Kidney epithelial cell (primary cell): ENCODE data around the gene SOAT2. TPM values are rescaled to one million over a fixed set of nuclear protein-coding genes. Genes with fewer than 3 reads are reported as not detected.

Experiments
- DNase-seq: peaks from one replicate; pipeline ENCODE4 v3.0.0-alpha.2; 2010; ENCODE audit warnings: low read depth
- H3K27me3 ChIP-seq: 2 replicates; pipeline ENCODE4 v1.6.0; 2011; ENCODE audit warnings: low read length; ENCODE audit not compliant: control insufficient read depth, insufficient read depth
- H3K36me3 ChIP-seq: 2 replicates; pipeline ENCODE4 v1.5.1; 2011; ENCODE audit warnings: low read length; ENCODE audit not compliant: control insufficient read depth, insufficient read depth
- H3K4me3 ChIP-seq: 2 replicates; pipeline ENCODE4 v1.5.1; 2011; ENCODE audit warnings: low read depth, mild to moderate bottlenecking, control low read depth, low read length
- CTCF ChIP-seq: IDR thresholded peaks from 2 replicates; pipeline ENCODE4 v1.5.1; 2011; ENCODE audit warnings: mild to moderate bottlenecking, moderate library complexity, low read length, control low read depth, inconsistent platforms; ENCODE audit not compliant: insufficient read depth, poor library complexity, severe bottlenecking
- total RNA-seq: library from RNA; depleted of rRNA; stranded (reverse); fragments of >200 nt; gene quantifications from 2 replicates; pipeline ENCODE4 v1.2.3, GENCODE V29; 2015

SOAT2 gene
- total RNA-seq, 1 donor from 2014 or later = not detected

- peak within 1 kb of the TSS; percentile 63 for H3K4me3 ChIP-seq
- TF ChIP-seq CTCF = no peak
- DNase-seq = no peak
- H3K36me3 ChIP-seq = no peaks in the 10 kb centered on the region
- H3K27me3 ChIP-seq = no peaks in the 10 kb centered on the region
Observed at GRCh38 chr12:53097564-53098353, 5.5 kb upstream of the SOAT2 start, which contains the start of gene IGFBP6. TSS of gene IGFBP6 (plus strand) at chr12:53097667. CDS start at chr12:53097718, 51 bp downstream.

GRCh38 chr12:53098354-53098981 lies 4.8 kb upstream of the SOAT2 start:
- Histone ChIP-seq H3K36me3 (no peaks in the 10 kb centered on the region), H3K27me3 (no peaks in the 10 kb centered on the region), H3K4me3 (peak overlapping the region; percentile 63)
- no peak for DNase-seq
- no peak for TF ChIP-seq CTCF

- no peaks in the 10 kb centered on the region for H3K27me3 ChIP-seq
- H3K4me3 ChIP-seq = no peak overlapping the region
- no peaks in the 10 kb centered on the region for H3K36me3 ChIP-seq
- DNase-seq = peak; percentile 76
- peak; percentile 98 for TF ChIP-seq CTCF
Observed at GRCh38 chr12:53099071-53099882, 4.0 kb upstream of the SOAT2 start.

- Histone ChIP-seq H3K4me3 (no peak overlapping the region), H3K36me3 (no peaks in the 10 kb centered on the region), H3K27me3 (no peaks in the 10 kb centered on the region)
- TF ChIP-seq CTCF = no peak
- DNase-seq = no peak
Observed at GRCh38 chr12:53100466-53101151, 2.7 kb upstream of the SOAT2 start.

GRCh38 chr12:53101266-53101665 lies 2.0 kb upstream of the SOAT2 start:
- TF ChIP-seq CTCF = no peak
- no peak for DNase-seq
- no peaks in the 10 kb centered on the region for H3K36me3 ChIP-seq
- no peaks in the 10 kb centered on the region for H3K27me3 ChIP-seq
- no peak overlapping the region for H3K4me3 ChIP-seq
